Naive thymus-derived CD8-positive, alpha-beta T cell (primary cell): ENCODE data around the gene MEFV. TPM values are rescaled to one million over a fixed set of nuclear protein-coding genes. Genes with fewer than 3 reads are reported as not detected.
"Not testable (repeated sequence)": the region's sequence is repeated elsewhere in the genome, so short reads cannot be mapped to it uniquely, and the experiment has no call there.

Source experiments
- ATAC-seq, 2 donors: fragments of 150-1000 bp; cut with Tn5 transposase in 1 of 2; sonication (Bioruptor Pico), chemical (Tn5 transposase) in 1 of 2; 1 replicate in 1 of 2; 2 replicates in 1 of 2; pipeline ENCODE4 v1.10.0; 2021; ENCODE audit warnings: mild to moderate bottlenecking in 2 of 2, moderate library complexity in 2 of 2
- POLR2A ChIA-PET: fragments of 350-600 bp; sonication (Branson Sonifier 250); formaldehyde crosslinking; loops from one replicate; lab custom pipeline; 2021; ENCODE audit warnings: antibody characterized with exemption; lab: Charles Lee
- DNase-seq, 10 donors: peaks; one replicate each; pipeline versions ENCODE4 v3.0.0 to v3.0.0-alpha.2; 2020 to 2022
- H3K27ac Mint-ChIP-seq, 10 donors: one replicate each; pipeline ENCODE4 v1.8.0; 2020 to 2022; ENCODE audit warnings: mild to moderate bottlenecking in 10 of 10, mixed read lengths in 10 of 10, moderate library complexity in 4 of 10, inconsistent platforms in 1 of 10
- H3K27me3 Mint-ChIP-seq, 5 donors: one replicate each; pipeline ENCODE4 v1.8.0; 2021 to 2022; ENCODE audit warnings: mixed read lengths in 5 of 5
- H3K36me3 Mint-ChIP-seq, 3 donors: one replicate each; pipeline ENCODE4 v1.8.0; 2020 to 2022; ENCODE audit warnings: mixed read lengths in 3 of 3, mild to moderate bottlenecking in 2 of 3, inconsistent platforms in 1 of 3
- H3K4me1 Mint-ChIP-seq, 4 donors: one replicate each; pipeline ENCODE4 v1.8.0; 2021 to 2022; ENCODE audit warnings: mixed read lengths in 4 of 4
- H3K4me3 Mint-ChIP-seq, 10 donors: one replicate each; pipeline ENCODE4 v1.8.0; 2020 to 2022; ENCODE audit warnings: mild to moderate bottlenecking in 10 of 10, mixed read lengths in 10 of 10, moderate library complexity in 6 of 10, inconsistent platforms in 1 of 10
- H3K9me3 Mint-ChIP-seq, 9 donors: one replicate each; pipeline ENCODE4 v1.8.0; 2020 to 2022; ENCODE audit warnings: mixed read lengths in 9 of 9, mild to moderate bottlenecking in 3 of 9, inconsistent platforms in 1 of 9, moderate library complexity in 1 of 9
- polyA plus RNA-seq, 3 donors: library from polyadenylated mRNA; unstranded; fragments of 300-500 nt; fragmentation: Illumina TruSeq; gene quantifications; one replicate each; pipeline ENCODE4 v1.2.3, GENCODE V29; 2021
- total RNA-seq, 8 experiments: library from RNA in 2 of 8; stranded (reverse) in 2 of 8; gene quantifications; one replicate each; pipeline ENCODE4 v1.2.3 and lab custom pipeline; 2021 to 2026

MEFV gene
- total and polyA plus RNA-seq, 5 experiments from 2014 or later: 0.41 to 0.60 TPM; not detected in 3

DNA sequence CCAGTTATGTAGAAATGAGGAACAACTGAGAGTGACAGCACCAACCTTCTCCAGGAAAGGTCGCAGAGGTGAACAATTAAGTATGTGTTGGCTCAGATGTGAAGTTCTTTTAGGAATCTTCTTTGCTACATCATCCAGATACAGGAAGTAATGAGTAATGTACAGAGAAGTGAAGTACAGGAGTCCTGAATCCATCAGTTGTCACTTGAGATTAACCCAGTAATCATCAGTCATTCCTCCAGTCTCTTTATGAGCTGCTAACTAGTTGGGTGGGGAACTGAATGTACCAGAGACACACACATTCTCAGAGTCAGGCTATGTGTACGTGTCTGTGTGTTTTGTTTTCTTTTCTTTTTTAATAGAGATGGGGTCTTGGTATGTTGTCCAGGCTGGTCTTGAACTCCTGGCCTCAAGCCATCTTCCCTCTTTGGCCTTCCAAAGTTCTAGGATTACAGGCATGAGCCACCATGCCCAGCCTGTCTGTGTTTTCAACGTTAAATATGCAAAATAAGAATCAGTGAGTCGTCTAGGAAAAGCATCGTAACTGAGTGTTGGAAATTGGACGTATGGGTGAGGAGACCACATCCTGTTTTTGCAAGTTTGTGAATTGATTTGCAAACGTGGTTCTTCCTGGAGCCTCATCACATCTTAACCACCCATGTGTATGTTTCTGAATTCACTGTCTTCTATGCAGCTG, 41.4 kb downstream of the MEFV start:
- Mint-ChIP-seq H3K4me3 (peak overlapping the region; percentile 55 to 88 (median 80)), H3K4me1 (peaks cover 23 to 47% (median 42%) of the 10 kb centered on the region in 4 donors), H3K36me3 (peaks cover 0 to 31% (median 28%) of the 10 kb centered on the region in 3 donors), H3K27me3 (no peaks in the 10 kb centered on the region), H3K27ac (peak overlapping the region; percentile 94 to 100 (median 99)), H3K9me3 (peaks cover 0 to 55% (median 20%) of the 10 kb centered on the region in 9 donors)
- ATAC-seq (peak; percentile 88 to 92), DNase-seq (peak in 8 of 10 donors; percentile 34 to 89 (median 76))
- POLR2A ChIA-PET: interaction anchor here (0.7 to 3.7 kb wide), 16 partner anchors 9 to 286 kb away, joined by 3 to 25 read pairs (median 6); partner anchors contain the start of genes CLUAP1, OR1F1, ZNF174 and ZNF200

DNA sequence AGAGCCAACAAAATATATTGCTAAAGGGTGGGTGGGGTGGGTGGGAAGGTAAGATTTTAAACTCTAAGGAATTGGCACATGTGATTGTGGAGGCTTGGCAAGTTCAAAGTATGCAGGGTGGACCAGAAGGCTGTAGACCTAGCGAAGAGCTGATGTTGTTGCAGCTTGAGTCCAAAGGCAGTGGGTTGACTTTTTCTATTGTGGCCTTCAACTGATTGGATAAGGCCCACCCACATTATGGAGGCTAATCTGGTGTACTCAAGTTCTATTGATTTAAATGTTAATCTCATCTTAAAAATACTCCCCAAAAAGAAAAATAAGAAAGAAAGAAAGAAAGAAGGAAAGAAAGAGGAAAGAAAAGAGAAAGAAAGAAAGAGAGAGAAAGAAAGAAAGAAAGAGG, 43.9 kb downstream of the MEFV start:
- peak overlapping the region in 8 of 10 donors; percentile 50 to 94 (median 75) for H3K27ac Mint-ChIP-seq

DNA sequence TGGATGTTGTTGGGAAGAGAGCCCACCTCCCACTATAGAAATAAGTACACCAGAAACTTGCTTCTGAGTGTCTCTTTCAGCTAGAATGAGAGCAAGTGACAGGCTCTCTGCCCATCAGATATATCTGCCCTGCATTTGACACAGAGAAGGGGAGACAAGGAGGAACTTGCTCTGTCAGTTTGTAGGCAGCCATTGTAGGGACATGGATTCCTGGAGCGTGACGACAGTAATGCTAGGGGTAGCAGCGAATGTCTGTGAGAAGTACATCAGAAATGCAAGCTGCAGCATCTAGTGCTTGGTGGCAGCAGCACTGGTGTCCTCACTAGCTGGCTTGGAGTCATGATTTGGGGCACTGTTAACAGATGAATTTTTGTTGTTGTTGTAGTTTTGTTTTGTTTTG, 44.4 kb downstream of the MEFV start:
- H3K4me1 Mint-ChIP-seq: peaks cover 22 to 39% (median 39%) of the 10 kb centered on the region in 4 donors
- H3K36me3 Mint-ChIP-seq: peaks cover 0 to 28% (median 26%) of the 10 kb centered on the region in 3 donors
- H3K27me3 Mint-ChIP-seq: peaks cover 0 to 2% (median 0%) of the 10 kb centered on the region in 5 donors
- peaks cover 0 to 43% (median 20%) of the 10 kb centered on the region in 9 donors for H3K9me3 Mint-ChIP-seq
- POLR2A ChIA-PET: interaction anchor here (1.4 to 2.7 kb wide), 3 partner anchors 11 to 23 kb away, joined by 4 to 10 read pairs (median 8); partner anchors contain the start of gene ZNF200
- no peak for ATAC-seq
- H3K4me3 Mint-ChIP-seq: peak overlapping the region in 2 of 10 donors; percentile 30 to 56
- peak overlapping the region in 9 of 10 donors; percentile 22 to 93 (median 71) for H3K27ac Mint-ChIP-seq
- no peak for DNase-seq

More for the DNA sequence above, 43.9 kb downstream of the MEFV start:
- Mint-ChIP-seq H3K36me3 (peaks cover 0 to 27% (median 26%) of the 10 kb centered on the region in 3 donors), H3K27me3 (peaks cover 0 to 2% (median 0%) of the 10 kb centered on the region in 5 donors), H3K4me1 (peaks cover 22 to 41% (median 40%) of the 10 kb centered on the region in 4 donors), H3K4me3 (peak overlapping the region in 2 of 10 donors; percentile 31 to 53), H3K9me3 (peaks cover 0 to 43% (median 18%) of the 10 kb centered on the region in 9 donors)
- DNase-seq: no peak
- POLR2A ChIA-PET: interaction anchor here (0.6 to 2.7 kb wide), 5 partner anchors 11 to 594 kb away, joined by 3 to 10 read pairs (median 5); partner anchors contain the start of gene ZNF200
- no peak for ATAC-seq

DNA sequence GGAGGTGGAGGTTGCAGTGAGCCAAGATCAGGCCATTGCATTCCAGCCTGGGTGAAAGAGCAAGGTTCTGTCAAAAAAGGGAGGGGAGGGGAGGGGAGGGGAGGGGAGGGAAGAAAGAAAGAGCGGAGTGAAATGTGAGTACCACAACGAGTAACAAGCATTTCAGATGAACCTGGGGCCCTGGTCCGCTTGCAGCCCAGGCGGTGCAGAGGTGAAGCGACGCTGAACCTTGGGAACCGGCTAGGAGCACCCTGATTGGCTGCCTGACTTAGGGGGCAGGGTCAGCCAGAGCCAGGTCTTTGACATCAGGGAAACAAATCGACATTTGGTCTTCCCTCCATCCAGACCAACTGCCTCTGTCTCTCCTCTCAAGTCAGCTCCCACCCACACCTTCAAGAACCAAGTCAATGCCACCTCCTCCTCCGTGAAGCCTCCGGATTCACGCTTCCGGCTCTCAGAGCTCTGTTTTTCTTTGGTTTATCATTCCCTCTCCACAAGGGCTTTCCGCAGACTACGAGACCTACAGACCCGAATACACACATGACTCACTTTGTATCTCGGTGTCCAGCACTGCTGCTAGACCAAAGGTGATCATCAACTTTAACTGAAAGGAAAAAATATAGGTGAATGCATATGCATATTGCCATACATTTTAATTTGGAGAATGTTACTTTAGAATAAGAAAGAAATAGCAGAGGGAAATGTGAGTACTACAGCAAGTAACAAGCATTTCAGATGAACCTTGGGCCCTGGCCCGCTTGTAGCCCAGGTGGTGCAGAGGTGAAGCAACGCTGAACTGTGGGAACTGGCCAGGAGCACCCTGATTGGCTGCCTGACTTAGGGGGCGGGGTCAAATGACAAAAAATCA, 49.1 kb downstream of the MEFV start:
- H3K4me1 Mint-ChIP-seq: peaks cover 2 to 9% (median 7%) of the 10 kb centered on the region in 4 donors
- ATAC-seq: no peak
- no peak overlapping the region for H3K4me3 Mint-ChIP-seq
- peaks cover 0 to 6% (median 2%) of the 10 kb centered on the region in 5 donors for H3K27me3 Mint-ChIP-seq
- H3K27ac Mint-ChIP-seq: peak overlapping the region in 2 of 10 donors; percentile 40 to 60
- DNase-seq: no peak
- H3K9me3 Mint-ChIP-seq: peaks cover 0 to 36% (median 14%) of the 10 kb centered on the region in 9 donors
- POLR2A ChIA-PET: interaction anchor here (0.7 to 1.2 kb wide), 2 partner anchors 24 to 28 kb away, joined by 4 read pairs; partner anchors contain the start of gene ZNF200
- peaks cover 0 to 29% (median 11%) of the 10 kb centered on the region in 3 donors for H3K36me3 Mint-ChIP-seq

DNA sequence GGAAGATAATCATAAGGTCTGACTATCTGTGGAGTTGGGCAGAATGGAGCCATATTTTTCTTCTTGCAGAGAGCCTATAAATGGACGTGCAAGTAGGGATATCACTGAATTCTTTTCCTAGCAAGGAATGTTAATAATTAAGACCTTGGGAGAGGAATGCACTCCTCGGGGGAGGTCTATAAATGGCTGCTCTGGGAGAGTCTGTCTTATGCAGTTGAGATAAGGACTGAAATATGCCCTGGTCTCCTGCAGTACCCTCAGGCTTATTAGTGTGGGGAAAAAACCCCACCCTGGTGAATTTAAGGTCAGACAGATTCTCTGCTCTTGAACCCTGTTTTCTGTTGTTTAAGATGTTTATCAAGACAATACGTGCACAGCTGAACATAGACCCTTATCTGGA, 50.5 kb downstream of the MEFV start:
- not testable (repeated sequence) for H3K27me3 Mint-ChIP-seq, DNase-seq, ATAC-seq, H3K27ac Mint-ChIP-seq, H3K4me1 Mint-ChIP-seq, H3K4me3 Mint-ChIP-seq
- H3K9me3 Mint-ChIP-seq: peaks cover 0 to 28% (median 10%) of the 10 kb centered on the region in 9 donors
- POLR2A ChIA-PET: interaction anchor here (0.7 kb wide), 1 partner anchor 195 kb away, joined by 7 read pairs; no protein-coding TSS in a partner anchor
- H3K36me3 Mint-ChIP-seq: peaks cover 0 to 23% (median 11%) of the 10 kb centered on the region in 3 donors

DNA sequence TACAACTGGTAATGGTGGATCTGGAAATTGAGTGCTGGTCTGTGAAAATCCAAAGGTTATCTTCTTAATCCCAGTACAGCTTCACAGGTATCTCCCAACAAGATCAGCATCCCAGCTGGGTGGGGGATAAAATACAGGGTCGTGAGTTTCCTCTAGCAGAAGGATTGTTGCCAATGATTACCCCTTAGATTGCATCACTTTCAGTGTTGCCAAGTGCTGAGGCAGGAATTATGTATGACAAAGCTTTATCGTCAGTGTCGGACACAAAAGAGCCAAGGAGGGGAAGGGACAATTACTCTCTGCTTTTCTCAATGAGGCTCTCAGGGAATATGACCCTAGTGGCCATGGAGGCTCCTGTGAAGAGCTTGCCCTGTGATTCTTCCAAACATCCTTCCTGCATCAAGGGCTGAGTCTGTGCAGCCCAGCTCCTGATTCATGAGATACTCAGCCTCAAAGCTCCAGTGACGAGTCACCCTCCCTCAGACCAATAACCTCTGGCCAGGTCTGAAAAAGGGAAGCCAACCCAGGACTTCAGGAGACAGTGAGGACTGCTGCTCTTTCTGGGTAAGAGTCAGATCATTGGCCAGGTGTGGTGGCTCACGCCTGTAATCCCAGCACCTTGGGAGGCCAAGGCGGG, 53.4 kb downstream of the MEFV start:
- no peak overlapping the region for H3K27ac Mint-ChIP-seq
- no peak overlapping the region for H3K4me3 Mint-ChIP-seq
- peaks cover 0 to 28% (median 10%) of the 10 kb centered on the region in 9 donors for H3K9me3 Mint-ChIP-seq
- POLR2A ChIA-PET: interaction anchor here (1.2 to 2.0 kb wide), 4 partner anchors 10 to 80 kb away, joined by 3 to 5 read pairs (median 3); partner anchors contain the start of gene ZNF263
- H3K36me3 Mint-ChIP-seq: peaks cover 0 to 23% (median 11%) of the 10 kb centered on the region in 3 donors
- ATAC-seq (no peak), DNase-seq (no peak)
- peaks cover 0 to 13% (median 5%) of the 10 kb centered on the region in 5 donors for H3K27me3 Mint-ChIP-seq
- peaks cover 0 to 2% (median 0%) of the 10 kb centered on the region in 4 donors for H3K4me1 Mint-ChIP-seq

DNA sequence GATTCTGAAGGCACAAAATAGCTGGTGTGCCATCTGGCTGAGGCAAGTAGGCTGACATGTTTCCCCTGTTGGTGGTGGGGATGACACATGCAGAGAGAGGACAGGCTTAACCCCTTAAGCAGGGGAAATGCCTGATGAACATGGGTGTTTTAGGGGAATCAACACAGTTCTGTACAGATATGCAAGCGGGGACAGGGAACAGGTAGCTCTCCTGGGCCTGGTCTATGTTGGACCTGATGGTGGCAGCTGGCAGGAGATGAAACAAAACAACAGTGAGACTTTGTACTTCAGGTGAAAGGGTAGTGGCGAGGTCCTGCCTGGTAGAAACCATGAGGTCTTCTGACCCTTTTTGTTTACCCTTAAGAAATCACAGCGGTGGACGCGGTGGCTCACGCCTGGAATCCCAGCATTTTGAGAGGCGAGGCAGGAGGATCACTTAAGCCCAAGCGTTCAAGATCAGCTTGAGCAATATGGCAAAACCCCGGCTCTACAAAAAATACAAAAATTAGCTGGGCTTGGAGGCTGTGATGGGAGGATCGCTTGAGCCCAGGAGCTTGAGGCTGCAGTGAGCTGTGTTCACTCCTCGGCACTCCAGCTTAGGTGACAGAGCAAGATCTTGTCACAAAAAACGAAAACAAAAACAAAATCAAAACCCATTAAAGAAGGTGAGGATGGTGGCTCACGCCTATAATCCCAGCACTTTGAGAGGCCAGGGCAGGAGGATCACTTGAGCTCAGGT, 57.9 kb downstream of the MEFV start:
- POLR2A ChIA-PET: interaction anchor here (1.1 to 2.4 kb wide), 2 partner anchors 17 to 36 kb away, joined by 3 to 11 read pairs; partner anchors contain the start of gene ZNF200
- DNase-seq (no peak), ATAC-seq (no peak)
- Mint-ChIP-seq H3K4me1 (peaks cover 0 to 5% (median 0%) of the 10 kb centered on the region in 4 donors), H3K9me3 (peaks cover 0 to 3% (median 0%) of the 10 kb centered on the region in 9 donors), H3K36me3 (peaks cover 0 to 7% (median 0%) of the 10 kb centered on the region in 3 donors), H3K27ac (peak overlapping the region in 2 of 10 donors; percentile 8 to 71), H3K4me3 (no peak overlapping the region), H3K27me3 (peaks cover 14 to 34% (median 21%) of the 10 kb centered on the region in 5 donors)

DNA sequence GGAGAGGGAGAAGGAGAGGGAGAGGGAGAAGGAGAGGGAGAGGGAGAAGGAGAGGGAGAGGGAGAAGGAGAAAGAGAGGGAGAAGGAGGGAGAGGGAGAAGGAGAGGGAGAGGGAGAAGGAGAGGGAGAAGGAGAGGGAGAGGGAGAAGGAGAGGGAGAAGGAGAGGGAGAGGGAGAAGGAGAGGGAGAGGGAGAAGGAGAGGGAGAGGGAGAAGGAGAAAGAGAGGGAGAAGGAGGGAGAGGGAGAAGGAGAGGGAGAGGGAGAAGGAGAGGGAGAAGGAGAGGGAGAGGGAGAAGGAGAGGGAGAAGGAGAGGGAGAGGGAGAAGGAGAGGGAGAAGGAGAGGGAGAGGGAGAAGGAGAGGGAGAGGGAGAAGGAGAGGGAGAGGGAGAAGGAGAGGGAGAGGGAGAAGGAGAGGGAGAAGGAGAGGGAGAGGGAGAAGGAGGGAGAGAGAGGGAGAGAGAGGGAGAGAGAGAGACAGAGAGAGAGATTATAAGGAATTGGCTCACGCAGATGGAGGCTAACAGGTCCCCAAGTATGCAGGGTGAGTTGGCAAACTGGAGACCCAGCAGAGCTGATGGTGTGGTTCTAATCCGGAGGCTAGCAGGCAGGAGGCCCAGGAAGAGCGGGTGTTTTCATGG, 58.6 kb downstream of the MEFV start:
- not testable (repeated sequence) for H3K4me3 Mint-ChIP-seq, ATAC-seq, H3K9me3 Mint-ChIP-seq, DNase-seq, H3K36me3 Mint-ChIP-seq, H3K4me1 Mint-ChIP-seq
- peaks cover 14 to 41% (median 25%) of the 10 kb centered on the region in 5 donors for H3K27me3 Mint-ChIP-seq
- peak overlapping the region in 1 of 10 donors; percentile 71 for H3K27ac Mint-ChIP-seq
- POLR2A ChIA-PET: interaction anchor here (1.1 kb wide), 1 partner anchor 37 kb away, joined by 3 read pairs; the partner anchor contains the start of gene ZNF200

DNA sequence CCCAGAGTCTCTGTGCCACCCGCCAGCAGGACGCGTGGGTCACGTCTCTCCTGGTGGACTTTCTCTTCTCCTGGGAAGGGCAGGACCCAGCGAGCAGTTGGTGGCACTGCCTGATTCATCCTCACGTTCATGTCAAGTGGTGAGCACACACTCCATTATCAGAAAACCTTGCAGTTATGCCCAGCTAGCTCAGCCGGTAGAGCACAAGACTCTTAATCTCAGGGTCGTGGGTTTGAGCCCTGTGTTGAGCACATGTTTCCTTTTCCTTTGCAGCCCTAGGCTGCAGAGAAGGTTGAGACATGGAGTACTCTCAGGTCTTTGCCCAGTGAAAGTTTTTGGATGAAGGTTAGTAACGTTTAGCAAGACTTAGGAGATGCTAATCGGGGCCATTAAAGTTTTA, 60.5 kb downstream of the MEFV start:
- ATAC-seq: no peak
- Mint-ChIP-seq H3K4me1 (peaks cover 4 to 6% (median 5%) of the 10 kb centered on the region in 4 donors), H3K27me3 (peaks cover 21 to 57% (median 33%) of the 10 kb centered on the region in 5 donors)

DNA sequence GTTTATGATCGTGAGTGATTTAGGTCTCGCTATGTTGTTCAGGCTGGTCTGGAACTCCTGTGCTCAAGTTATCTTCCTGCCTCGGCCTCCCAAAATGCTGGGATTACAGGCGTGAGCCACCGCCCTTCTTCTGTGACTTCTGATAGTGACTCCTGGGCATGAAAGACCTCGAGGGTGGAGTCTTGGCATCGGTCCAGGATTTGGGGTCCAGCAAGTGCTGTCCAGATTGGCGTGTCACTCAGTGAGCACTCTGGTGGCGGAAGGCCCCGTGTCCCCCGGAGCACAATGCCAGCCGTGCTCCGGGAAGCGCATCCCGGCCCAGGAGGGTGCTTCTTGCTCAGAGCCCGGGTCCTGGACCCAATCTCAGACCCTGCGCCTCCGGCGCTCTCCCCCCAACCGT, 61.6 kb downstream of the MEFV start:
- Mint-ChIP-seq H3K36me3 (peaks cover 2 to 7% (median 4%) of the 10 kb centered on the region in 3 donors), H3K4me1 (peaks cover 9 to 17% (median 12%) of the 10 kb centered on the region in 4 donors), H3K27me3 (peaks cover 30 to 69% (median 45%) of the 10 kb centered on the region in 5 donors), H3K27ac (no peak overlapping the region), H3K4me3 (no peak overlapping the region), H3K9me3 (peaks cover 0 to 13% (median 0%) of the 10 kb centered on the region in 9 donors)
- POLR2A ChIA-PET: interaction anchor here (0.7 kb wide), 1 partner anchor 88 kb away, joined by 4 read pairs; no protein-coding TSS in a partner anchor
- ATAC-seq (no peak), DNase-seq (no peak)

More for the DNA sequence above, 60.5 kb downstream of the MEFV start:
- peaks cover 2 to 7% (median 2%) of the 10 kb centered on the region in 3 donors for H3K36me3 Mint-ChIP-seq
- H3K9me3 Mint-ChIP-seq: peaks cover 0 to 10% (median 0%) of the 10 kb centered on the region in 9 donors
- no peak overlapping the region for H3K4me3 Mint-ChIP-seq
- peak overlapping the region in 1 of 10 donors; percentile 13 for H3K27ac Mint-ChIP-seq
- DNase-seq: no peak
- POLR2A ChIA-PET: interaction anchor here (0.7 to 1.3 kb wide), 4 partner anchors 13 to 1487 kb away, joined by 3 to 5 read pairs (median 4); partner anchors contain the start of gene ZNF200
